Kidney (tissue), 14 donors: ENCODE results near the gene SCIN. TPM values are rescaled to one million over a fixed set of nuclear protein-coding genes. Genes with fewer than 3 reads are reported as not detected.

ENCODE experiments used
- DNase-seq, 5 donors: peaks; one replicate each; pipeline ENCODE4 v3.0.0-alpha.2; 2013 to 2020
- FAIRE-seq: peaks from 2 replicates; lab custom pipeline; 2012; peaks lifted over from hg19 to GRCh38; lab: Jason Lieb, UNC
- H3K27ac ChIP-seq, 2 donors: one replicate each; pipeline ENCODE4 v1.7.0; 2013; ENCODE audit warnings: low read depth in 2 of 2, low read length in 2 of 2, inconsistent platforms in 1 of 2
- H3K27me3 ChIP-seq: one replicate; pipeline ENCODE4 v1.7.1; 2013; ENCODE audit warnings: low read length, inconsistent platforms; ENCODE audit not compliant: control insufficient read depth, insufficient read depth
- H3K36me3 ChIP-seq, 3 donors: one replicate each; pipeline versions ENCODE4 v1.7.0 to v1.7.1; 2013; ENCODE audit warnings: low read length in 3 of 3, control low read depth in 1 of 3, inconsistent platforms in 1 of 3; ENCODE audit not compliant: insufficient read depth in 3 of 3, control insufficient read depth in 2 of 3
- H3K4me1 ChIP-seq, 3 donors: one replicate each; pipeline versions ENCODE4 v1.7.0 to v1.7.1; 2013; ENCODE audit warnings: low read length in 3 of 3, inconsistent platforms in 1 of 3, low read depth in 1 of 3; ENCODE audit not compliant: control insufficient read depth in 2 of 3, insufficient read depth in 2 of 3
- H3K4me3 ChIP-seq, 3 donors: one replicate each; pipeline versions ENCODE4 v1.7.0 to v1.8.1; 2013; ENCODE audit warnings: low read length in 3 of 3, control low read depth in 1 of 3, inconsistent platforms in 1 of 3
- H3K9ac ChIP-seq, 3 donors: one replicate each; pipeline versions ENCODE4 v1.7.0 to v1.7.1; 2013; ENCODE audit warnings: low read length in 3 of 3, control low read depth in 1 of 3, inconsistent platforms in 1 of 3
- H3K9me3 ChIP-seq, 3 donors: one replicate each; pipeline versions ENCODE4 v1.7.0 to v1.7.1; 2013; ENCODE audit warnings: low read length in 3 of 3, control low read depth in 1 of 3, inconsistent platforms in 1 of 3; ENCODE audit not compliant: control insufficient read depth in 2 of 3, insufficient read depth in 1 of 3
- CTCF ChIP-seq: IDR thresholded peaks from 3 replicates; pipeline ENCODE4 v1.5.1; 2012; ENCODE audit warnings: mild to moderate bottlenecking, moderate library complexity, borderline replicate concordance; ENCODE audit not compliant: insufficient read depth; ENCODE audit errors: extremely low read depth
- intact Hi-C: fragments of 100-400 bp; cut with DNase I; formaldehyde crosslinking; loops from one replicate; pipeline ENCODE4 v1.11.1; 2022
- polyA plus RNA-seq: library from polyadenylated mRNA; stranded (reverse); fragments of 350-450 nt; fragmentation: Illumina TruSeq; extraction: RNeasy Lipid Tissue Mini Kit (QIAGEN cat#74804); gene quantifications from one replicate; pipeline ENCODE4 v1.2.3, GENCODE V29; 2014; ENCODE audit warnings: low read depth, low replicate concordance; ENCODE audit not compliant: insufficient read depth
- total RNA-seq: library from RNA; stranded (reverse); fragmentation: NEBNext Ultra II Directional; extraction: Animal tissue kit (Norgen Biotek cat#: 25700); gene quantifications from one replicate; pipeline ENCODE4 v1.2.1, GENCODE V29; 2021
- donor health status: control.
- donor health status: control.
- donor health status: control.
- donor health status: control.
- donor health status: control.
- donor health status: DM: yes; HTN: yes; CAD: no.
- donor health status: Normal renal cell carcinoma (clear cell type).

The SCIN gene
- total and polyA plus RNA-seq, 2 donors from 2014 or later = 62.8 to 141 TPM

- Histone ChIP-seq H3K36me3 (no peaks in the 10 kb centered on the region), H3K9ac (no peak overlapping the region), H3K4me3 (no peak overlapping the region), H3K27me3 (no peaks in the 10 kb centered on the region), H3K9me3 (no peaks in the 10 kb centered on the region), H3K4me1 (peaks cover 0 to 6% (median 0%) of the 10 kb centered on the region in 3 donors), H3K27ac (no peak overlapping the region)
- intact Hi-C loops = loop anchor here (10.0 kb wide), 1 partner anchor 85 kb away; no protein-coding TSS in a partner anchor
- DNase-seq (no peak), FAIRE-seq (no peak)
- TF ChIP-seq CTCF = no peak
These were observed 30.8 kb upstream of the SCIN start for GRCh38 chr7:12539681-12540080.

GRCh38 chr7:12540850-12541249 is 29.7 kb upstream of the SCIN start:
- Histone ChIP-seq H3K4me3 (no peak overlapping the region), H3K9ac (no peak overlapping the region), H3K9me3 (no peaks in the 10 kb centered on the region), H3K36me3 (no peaks in the 10 kb centered on the region), H3K27ac (no peak overlapping the region), H3K27me3 (no peaks in the 10 kb centered on the region), H3K4me1 (peaks cover 0 to 6% (median 0%) of the 10 kb centered on the region in 3 donors)
- FAIRE-seq (no peak), DNase-seq (no peak)
- intact Hi-C loops = no loop called here
- TF ChIP-seq CTCF = no peak

GRCh38 chr7:12543586-12543985 is 26.9 kb upstream of the SCIN start:
- H3K4me1 ChIP-seq = peaks cover 0 to 6% (median 0%) of the 10 kb centered on the region in 3 donors
- DNase-seq = peak in 2 of 5 donors; percentile 29 to 41
- peak overlapping the region; percentile 47 to 60 for H3K27ac ChIP-seq
- no peaks in the 10 kb centered on the region for H3K27me3 ChIP-seq
- TF ChIP-seq CTCF = no peak
- intact Hi-C loops = no loop called here
- no peaks in the 10 kb centered on the region for H3K9me3 ChIP-seq
- H3K36me3 ChIP-seq = no peaks in the 10 kb centered on the region
- H3K4me3 ChIP-seq = no peak overlapping the region
- FAIRE-seq = no peak
- no peak overlapping the region for H3K9ac ChIP-seq

DNA sequence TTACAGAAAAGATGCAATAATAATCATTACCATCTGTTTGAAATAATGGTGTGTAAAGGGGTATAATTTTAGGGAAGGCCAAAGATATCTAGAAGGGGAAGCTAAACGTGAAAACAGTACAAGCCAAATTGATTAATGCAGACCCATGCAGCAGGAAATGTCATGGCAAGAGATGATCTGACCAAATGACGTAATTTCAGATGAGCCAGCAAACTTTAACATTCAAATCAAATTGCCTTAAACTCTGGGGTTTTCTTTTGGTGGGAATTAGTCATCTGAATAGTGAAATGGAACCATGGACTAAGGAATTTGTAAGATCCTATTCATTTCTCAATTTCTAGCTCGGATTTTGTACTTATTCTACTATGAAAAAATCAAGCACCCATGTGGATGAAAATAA is 21.4 kb upstream of the SCIN start:
- no peak for TF ChIP-seq CTCF
- H3K9me3 ChIP-seq = no peaks in the 10 kb centered on the region
- intact Hi-C loops = no loop called here
- H3K9ac ChIP-seq = no peak overlapping the region
- no peaks in the 10 kb centered on the region for H3K4me1 ChIP-seq
- H3K27me3 ChIP-seq = no peaks in the 10 kb centered on the region
- no peak for FAIRE-seq
- DNase-seq = no peak
- no peak overlapping the region for H3K4me3 ChIP-seq
- no peaks in the 10 kb centered on the region for H3K36me3 ChIP-seq
- H3K27ac ChIP-seq = no peak overlapping the region
